Measurements from ENCODE around the gene PALM.

DNA sequence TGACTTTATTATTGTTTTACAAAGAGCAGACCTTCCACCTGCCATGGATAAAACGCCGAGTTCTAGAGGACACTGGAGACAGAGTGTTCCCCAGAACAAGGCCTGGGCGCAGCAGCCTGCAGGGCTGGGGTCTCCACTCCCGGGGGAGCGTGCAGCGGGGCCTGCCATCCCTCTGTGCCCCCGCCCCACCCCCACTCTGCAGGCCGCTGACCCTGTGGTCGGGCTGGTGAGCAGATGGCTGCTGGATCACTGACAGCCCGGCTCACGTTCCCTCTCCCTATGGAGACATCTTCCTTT, 79.9 kb downstream of the PALM start:
- TF ChIP-seq, protein P1, sequence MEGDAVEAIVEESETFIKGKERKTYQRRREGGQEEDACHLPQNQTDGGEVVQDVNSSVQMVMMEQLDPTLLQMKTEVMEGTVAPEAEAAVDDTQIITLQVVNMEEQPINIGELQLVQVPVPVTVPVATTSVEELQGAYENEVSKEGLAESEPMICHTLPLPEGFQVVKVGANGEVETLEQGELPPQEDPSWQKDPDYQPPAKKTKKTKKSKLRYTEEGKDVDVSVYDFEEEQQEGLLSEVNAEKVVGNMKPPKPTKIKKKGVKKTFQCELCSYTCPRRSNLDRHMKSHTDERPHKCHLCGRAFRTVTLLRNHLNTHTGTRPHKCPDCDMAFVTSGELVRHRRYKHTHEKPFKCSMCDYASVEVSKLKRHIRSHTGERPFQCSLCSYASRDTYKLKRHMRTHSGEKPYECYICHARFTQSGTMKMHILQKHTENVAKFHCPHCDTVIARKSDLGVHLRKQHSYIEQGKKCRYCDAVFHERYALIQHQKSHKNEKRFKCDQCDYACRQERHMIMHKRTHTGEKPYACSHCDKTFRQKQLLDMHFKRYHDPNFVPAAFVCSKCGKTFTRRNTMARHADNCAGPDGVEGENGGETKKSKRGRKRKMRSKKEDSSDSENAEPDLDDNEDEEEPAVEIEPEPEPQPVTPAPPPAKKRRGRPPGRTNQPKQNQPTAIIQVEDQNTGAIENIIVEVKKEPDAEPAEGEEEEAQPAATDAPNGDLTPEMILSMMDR (IDR thresholded peaks at IDR 0.05; ENCODE audit: low read length): no peak
- no peak for TF ChIP-seq EZH2 (IDR thresholded peaks at IDR 0.05; ENCODE audit: borderline replicate concordance, low read length)

Measured in OCI-LY1 (cell line).